ENCODE data around the gene SVBP.
A peak's percentile ranks its signal among the peaks of the same experiment; 100 is the strongest.

The SVBP gene

GRCh38 chr1:42797979-42798378 lies 19.2 kb downstream of the SVBP start:
- no peak for DNase-seq

- DNase-seq: no peak
These were observed 19.8 kb downstream of the SVBP start for GRCh38 chr1:42797414-42797813.

GRCh38 chr1:42793824-42794223 lies 23.4 kb downstream of the SVBP start:
- no peak for DNase-seq

- DNase-seq: no peak
These were observed 29.2 kb downstream of the SVBP start for GRCh38 chr1:42788021-42788420.

- DNase-seq: no peak
These were observed 31.1 kb downstream of the SVBP start for GRCh38 chr1:42786097-42786496.

- DNase-seq: no peak
These were observed 32.1 kb downstream of the SVBP start, which contains the start of gene TMEM269 for GRCh38 chr1:42784946-42785693. Gene TMEM269 (plus strand): TSS chr1:42784991. CDS start chr1:42789894, 4,903 bp downstream.

- DNase-seq: no peak
These were observed 32.7 kb downstream of the SVBP start for GRCh38 chr1:42784547-42784945.

- no peak for DNase-seq
These were observed 34.1 kb downstream of the SVBP start for GRCh38 chr1:42783092-42783491.

GRCh38 chr1:42780176-42780575 lies 37.0 kb downstream of the SVBP start:
- DNase-seq: no peak

- no peak for DNase-seq
These were observed 37.5 kb downstream of the SVBP start for GRCh38 chr1:42779725-42780124.

- peak; percentile 60 for DNase-seq
These were observed 39.3 kb downstream of the SVBP start for GRCh38 chr1:42777852-42778251.

- no peak for DNase-seq
These were observed 40.7 kb downstream of the SVBP start for GRCh38 chr1:42776502-42776901.

GRCh38 chr1:42774928-42775526 lies 42.2 kb downstream of the SVBP start:
- no peak for DNase-seq

- DNase-seq: no peak
These were observed 43.8 kb downstream of the SVBP start for GRCh38 chr1:42773420-42773819.

GRCh38 chr1:42769811-42770210 lies 47.4 kb downstream of the SVBP start:
- DNase-seq: no peak

- DNase-seq: no peak
These were observed 49.0 kb downstream of the SVBP start for GRCh38 chr1:42768172-42768571.

- peak; percentile 57 for DNase-seq
These were observed 49.6 kb downstream of the SVBP start for GRCh38 chr1:42767510-42768000.

- peak; percentile 98 for DNase-seq
These were observed 50.3 kb downstream of the SVBP start, which contains the start of the genes C1orf50 and P3H1 for GRCh38 chr1:42766741-42767509. Gene C1orf50 (plus strand): TSS chr1:42767249. CDS start chr1:42767312, 63 bp downstream. Gene P3H1 (minus strand): TSS chr1:42767028. CDS start chr1:42766971, 57 bp downstream.

GRCh38 chr1:42765832-42766740 lies 51.1 kb downstream of the SVBP start:
- peak; percentile 33 for DNase-seq

- no peak for DNase-seq
These were observed 51.9 kb downstream of the SVBP start for GRCh38 chr1:42765269-42765668.

- no peak for DNase-seq
These were observed 54.9 kb downstream of the SVBP start for GRCh38 chr1:42762269-42762668.

- DNase-seq: no peak
These were observed 55.6 kb downstream of the SVBP start for GRCh38 chr1:42761567-42761966.

Measured in NCI-H1694 treated with DMSO at 0.1 percent for 48 hours (cell line).